HG02885 (cell line): ENCODE results near the gene AQP5.

ENCODE experiments used
- ATAC-seq: cut with Tn5 transposase; IDR thresholded peaks from one replicate; pipeline ENCODE4 v1.9.1; 2021; ENCODE audit warnings: mild to moderate bottlenecking; ENCODE audit not compliant: unreplicated experiment, poor library complexity

The AQP5 gene

DNA sequence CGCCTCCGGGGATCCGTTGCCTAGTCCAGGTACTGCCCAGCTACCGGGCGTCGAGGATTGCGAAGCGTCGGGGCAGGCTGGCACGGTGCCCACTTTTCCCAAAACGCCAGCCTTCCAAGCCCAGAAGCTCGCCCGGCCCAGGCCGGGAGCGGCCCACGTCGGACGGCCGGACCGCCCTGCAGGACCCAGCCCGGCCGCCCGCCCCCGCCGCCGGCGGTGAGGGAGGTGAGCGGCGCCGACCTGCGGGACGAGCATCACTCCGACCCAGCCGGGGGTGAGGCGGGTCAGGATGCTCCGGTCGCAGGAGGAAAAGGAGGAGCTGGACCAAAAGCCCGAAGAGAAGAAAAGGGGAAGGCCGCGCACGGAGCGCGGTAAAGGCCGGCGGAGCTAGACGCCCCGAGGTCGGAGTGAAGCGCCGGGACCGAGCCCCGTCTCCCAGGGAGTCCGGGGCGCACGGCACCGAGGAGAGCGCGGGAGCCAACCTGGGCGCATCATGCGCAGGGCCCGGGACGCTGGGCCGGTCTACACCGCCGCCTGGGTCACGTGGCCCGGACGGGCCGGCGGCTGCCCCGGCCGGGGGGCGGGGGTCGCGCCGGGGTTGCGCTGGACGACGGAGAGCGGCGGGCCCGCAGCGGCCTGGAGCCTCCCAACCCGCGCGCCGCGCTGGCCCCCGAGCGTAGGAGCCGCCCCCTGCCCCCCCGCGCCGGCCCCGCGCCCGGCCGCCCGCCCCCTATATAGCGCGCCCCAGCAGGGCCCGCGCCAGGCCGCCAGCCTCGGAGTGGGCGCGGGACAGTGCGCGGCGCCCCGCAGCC is at the start of gene AQP5:
TSS of gene AQP5 (plus strand) at position 762 of the 812 bp plus-strand sequence. CDS start 146 bp downstream, outside the sequence.
- ATAC-seq, result no peak

DNA sequence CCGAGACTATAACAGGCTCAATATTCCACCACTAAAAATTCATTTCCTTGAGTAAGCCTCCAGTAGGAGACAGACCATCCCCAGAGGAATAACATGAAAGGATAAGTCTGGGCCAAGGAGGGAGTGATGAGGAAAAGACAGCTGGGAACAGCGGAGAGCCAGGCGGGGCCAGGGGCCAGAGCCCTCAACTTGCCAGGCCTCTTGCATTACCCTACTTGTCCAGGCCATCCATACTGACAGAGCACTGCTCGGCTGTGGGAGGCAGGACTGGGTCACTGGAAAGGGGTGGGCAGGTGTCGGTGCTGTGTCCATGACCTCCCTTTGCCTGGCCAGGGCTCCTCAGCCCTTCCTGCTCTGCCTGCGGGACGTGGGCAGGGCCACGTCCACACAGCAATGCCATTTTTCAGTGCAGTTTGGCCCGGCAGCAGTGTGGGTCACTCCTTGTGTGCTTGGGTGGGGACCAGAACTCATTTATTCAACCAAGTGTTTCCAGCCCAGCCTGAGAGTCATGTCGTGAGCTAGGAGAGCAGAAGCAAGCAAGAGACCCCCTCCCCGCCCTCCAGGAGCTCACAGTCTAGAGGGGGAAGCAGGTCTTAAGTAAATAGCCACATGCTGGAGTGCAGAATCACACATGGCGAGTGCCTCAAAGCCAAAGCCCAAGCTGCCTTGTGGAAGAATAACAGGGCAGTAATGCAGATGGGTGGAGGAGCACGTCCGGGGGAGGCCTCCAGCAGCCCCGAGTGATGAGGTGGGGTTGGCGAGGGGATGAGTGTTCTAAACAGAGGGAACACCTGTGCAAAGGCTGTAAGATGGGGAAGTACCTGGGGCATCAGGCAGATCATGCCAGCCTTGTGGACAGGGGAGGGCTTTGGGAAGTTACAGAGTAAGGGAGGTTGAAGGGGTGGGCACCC is 49.1 kb upstream of the AQP5 start:
- ATAC-seq, result no peak

- no peak for ATAC-seq
Measured at GRCh38 chr12:49916129-49916919, 45.3 kb upstream of the AQP5 start.

- no peak for ATAC-seq
Measured at GRCh38 chr12:49917166-49917787, 44.4 kb upstream of the AQP5 start.

GRCh38 chr12:49917788-49918173 is 43.9 kb upstream of the AQP5 start:
- ATAC-seq, result no peak

DNA sequence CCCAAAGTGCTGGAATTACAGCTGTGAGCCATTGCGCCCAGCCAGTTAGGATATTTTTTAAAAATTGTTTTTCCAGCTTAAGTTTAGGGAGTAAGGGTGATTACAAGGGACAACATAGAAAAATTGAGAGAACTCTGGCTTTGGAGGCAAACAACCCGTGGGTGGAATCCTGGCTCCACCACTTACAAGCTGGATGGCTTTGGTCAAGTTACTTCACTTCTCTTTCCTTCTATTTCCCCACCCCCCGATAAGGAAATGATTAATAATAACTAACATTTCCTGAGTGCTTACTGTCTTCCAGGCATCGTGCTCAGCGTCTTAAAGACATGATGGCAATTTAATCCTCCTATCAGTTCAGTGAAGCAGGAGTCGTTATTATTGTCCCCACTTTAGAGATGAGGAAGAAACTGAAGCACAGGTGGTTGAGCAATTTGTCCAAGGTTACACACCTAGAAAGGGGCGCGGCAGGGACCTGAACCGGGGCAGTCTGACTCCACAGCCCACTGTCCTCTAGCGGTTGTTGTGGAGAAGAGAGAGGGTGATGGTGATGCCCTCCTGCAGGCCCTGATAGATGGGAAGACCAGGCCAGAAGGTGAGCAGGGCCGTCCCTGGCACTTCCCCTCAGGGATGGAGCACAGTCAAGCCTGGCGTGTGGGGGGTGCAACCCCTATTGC is 41.3 kb upstream of the AQP5 start:
- ATAC-seq, result no peak

DNA sequence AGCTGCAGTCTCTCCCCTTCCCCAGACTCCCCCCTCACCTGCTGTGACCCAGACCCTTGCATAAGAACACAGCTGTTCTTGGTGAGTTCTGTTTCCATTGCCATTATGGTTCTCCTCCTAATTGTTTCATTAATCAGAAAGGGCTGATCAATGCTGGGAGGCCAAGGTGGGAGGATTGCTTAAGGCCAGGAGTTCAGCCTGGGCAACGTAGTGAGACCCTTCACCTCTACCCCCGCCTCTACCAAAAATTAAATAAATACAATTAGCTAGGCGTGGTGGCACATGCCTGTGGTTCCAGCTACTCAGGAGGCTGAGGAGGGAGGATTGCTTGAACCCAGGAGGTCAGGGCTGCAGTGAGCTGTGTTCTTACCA is 40.8 kb upstream of the AQP5 start:
- no peak for ATAC-seq

- no peak for ATAC-seq
Measured at GRCh38 chr12:49921299-49921698, 40.4 kb upstream of the AQP5 start.

DNA sequence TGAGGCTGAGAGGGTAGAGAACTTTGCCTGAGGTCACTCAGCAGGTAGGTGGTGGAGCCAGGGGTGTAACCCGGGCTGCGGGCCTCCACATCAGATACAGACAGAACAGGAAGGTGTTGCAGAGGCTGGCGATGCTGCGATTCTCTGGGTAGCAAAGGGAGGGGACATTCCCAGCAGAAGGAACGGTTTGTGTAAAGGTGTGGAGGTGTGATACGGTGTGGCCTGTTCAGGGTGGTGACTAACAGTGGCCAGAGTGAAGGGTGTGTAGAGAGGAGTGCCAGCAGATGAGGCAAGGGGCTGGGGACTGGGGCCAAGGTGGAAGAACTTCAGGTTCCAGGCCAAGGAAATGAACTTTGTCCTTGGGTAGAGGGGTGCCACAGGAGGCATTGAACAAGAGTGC is 39.7 kb upstream of the AQP5 start:
- no peak for ATAC-seq

DNA sequence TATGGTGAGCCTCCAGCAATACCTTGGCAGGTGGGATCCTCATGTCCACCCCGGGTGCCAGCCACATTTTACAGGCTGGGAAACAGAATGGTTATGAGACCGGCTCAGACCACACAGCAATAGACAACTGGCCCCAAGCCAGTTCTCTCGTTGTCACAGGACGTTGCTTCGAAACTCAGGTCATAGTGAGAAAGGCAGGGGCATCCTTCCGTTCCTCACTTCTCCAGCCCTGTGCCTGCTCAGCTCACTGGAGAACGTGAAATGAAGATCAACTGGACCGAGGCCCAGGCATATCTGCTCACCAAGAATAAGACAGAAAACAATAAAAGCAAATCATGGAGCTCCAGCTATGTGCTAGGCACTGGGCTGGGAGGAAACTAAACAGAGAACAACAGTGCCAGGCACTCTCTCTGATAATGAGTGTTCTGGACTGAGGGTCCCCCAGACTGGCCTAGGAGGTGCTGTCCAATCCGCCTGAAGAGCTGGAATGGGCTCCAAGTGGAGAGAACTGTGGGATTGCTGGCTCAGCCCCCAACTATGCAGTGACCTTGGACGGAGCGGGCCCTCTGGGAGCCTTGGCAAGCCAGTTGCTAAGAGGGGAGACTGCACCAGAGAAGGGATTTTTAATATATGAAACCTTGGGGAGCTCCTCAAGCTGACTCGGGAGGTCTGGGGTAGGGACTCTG is 39.2 kb upstream of the AQP5 start:
- no peak for ATAC-seq

- no peak for ATAC-seq
Measured at GRCh38 chr12:49923035-49923644, 38.5 kb upstream of the AQP5 start.

DNA sequence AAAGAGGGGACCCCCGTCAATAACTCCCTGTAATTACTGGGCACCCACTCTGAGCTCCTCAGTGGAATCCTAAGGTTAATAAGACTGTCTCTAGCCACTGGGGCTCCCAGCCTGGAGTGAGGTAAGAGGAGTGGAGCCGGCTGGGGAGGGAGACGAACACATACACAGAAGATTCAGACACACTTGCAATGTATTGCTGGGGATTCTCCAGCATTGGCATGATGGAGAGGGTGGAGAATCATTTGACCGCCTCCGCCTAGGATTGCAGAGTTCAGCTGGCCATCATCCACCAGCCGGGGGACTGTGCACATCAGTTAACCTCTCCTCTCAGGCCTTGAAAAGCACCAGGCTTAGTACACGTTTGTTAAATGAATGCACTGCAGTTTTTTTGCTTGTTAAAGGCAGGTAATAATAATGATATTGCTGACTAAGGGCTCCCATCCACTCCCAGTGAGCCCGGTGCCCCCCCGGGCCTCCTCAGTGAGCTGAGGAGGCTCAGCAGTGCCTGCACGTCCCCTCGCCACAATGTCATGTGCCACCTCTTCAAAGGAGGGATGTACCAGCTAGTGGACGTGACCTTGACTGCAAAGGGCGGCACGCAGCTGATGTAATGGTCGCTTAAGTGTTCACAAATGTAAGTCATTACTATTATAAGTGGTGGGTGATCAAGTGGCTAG is 37.7 kb upstream of the AQP5 start:
- no peak for ATAC-seq

GRCh38 chr12:49924628-49925246 is 36.9 kb upstream of the AQP5 start:
- ATAC-seq, result no peak

GRCh38 chr12:49925433-49926204 is 36.1 kb upstream of the AQP5 start:
- ATAC-seq, result no peak

DNA sequence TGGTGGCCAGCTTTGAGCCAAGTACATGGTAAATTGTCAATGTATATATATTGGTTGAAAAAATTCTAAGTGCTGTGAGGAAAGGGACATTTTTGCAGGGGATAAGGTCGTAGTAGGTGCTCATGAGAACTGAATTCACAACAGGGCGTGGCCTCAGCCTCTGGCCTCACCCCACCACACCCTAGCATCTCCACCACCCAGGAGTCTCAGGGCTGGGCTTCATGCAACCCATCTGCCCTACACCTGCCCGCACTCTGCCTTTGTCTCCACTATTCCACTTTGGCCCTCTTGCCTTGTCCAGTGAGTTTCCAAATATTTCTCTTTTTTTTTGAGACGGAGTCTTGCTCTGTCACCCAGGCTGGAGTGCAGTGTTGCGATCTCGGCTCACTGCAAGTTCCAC is 33.2 kb upstream of the AQP5 start:
- no peak for ATAC-seq

DNA sequence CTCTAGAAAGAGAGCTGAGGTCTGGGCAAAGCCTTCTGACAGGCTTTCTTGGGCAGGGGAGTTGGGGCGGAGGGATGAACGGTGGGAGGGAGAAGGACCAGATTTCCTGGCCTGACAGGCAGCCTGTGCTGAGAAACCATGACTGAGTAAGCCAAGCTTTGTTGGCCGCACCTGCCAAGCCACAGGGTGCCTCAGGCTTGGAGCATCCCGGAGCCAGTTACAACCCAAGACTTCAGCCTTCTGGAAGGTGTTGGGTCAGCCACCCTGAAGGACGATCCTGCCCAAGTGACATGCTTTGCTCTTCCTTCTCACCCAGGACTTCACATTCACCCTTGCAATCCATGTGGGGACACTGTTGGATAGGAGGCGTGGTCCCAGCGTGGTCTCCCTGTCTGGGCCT is 32.1 kb upstream of the AQP5 start:
- no peak for ATAC-seq
